GM18507 (cell line): ENCODE measurements around the gene PTCH1.

ENCODE experiments used
- DNase-seq: peaks from one replicate; pipeline ENCODE4 v3.0.0; 2011; ENCODE audit warnings: low read depth; ENCODE audit not compliant: insufficient read length; ENCODE audit errors: extremely low spot score
- FAIRE-seq: peaks from 2 replicates; lab custom pipeline; 2011; peaks lifted over from hg19 to GRCh38; lab: Jason Lieb, UNC

PTCH1 gene

GRCh38 chr9:95516734-95517558 lies at the start of gene PTCH1:
Gene PTCH1, minus strand, starts transcription at chr9:95516971.
- no peak for FAIRE-seq
- no peak for DNase-seq

- FAIRE-seq = no peak
- DNase-seq = no peak
Observed at GRCh38 chr9:95565982-95566381, 49.2 kb upstream of the PTCH1 start.

GRCh38 chr9:95561913-95562312 lies 45.1 kb upstream of the PTCH1 start:
- FAIRE-seq (no peak), DNase-seq (no peak)

GRCh38 chr9:95557142-95557541 lies 40.4 kb upstream of the PTCH1 start:
- FAIRE-seq = no peak

GRCh38 chr9:95556521-95556920 lies 39.8 kb upstream of the PTCH1 start:
- DNase-seq (no peak), FAIRE-seq (no peak)

More at GRCh38 chr9:95557142-95557541, 40.4 kb upstream of the PTCH1 start:
- DNase-seq = no peak

GRCh38 chr9:95552814-95553546 lies 36.2 kb upstream of the PTCH1 start:
- FAIRE-seq = no peak
- no peak for DNase-seq

GRCh38 chr9:95552255-95552654 lies 35.5 kb upstream of the PTCH1 start:
- FAIRE-seq (no peak), DNase-seq (no peak)

GRCh38 chr9:95551406-95551805 lies 34.6 kb upstream of the PTCH1 start:
- DNase-seq (no peak), FAIRE-seq (no peak)

GRCh38 chr9:95545831-95546567 lies 29.2 kb upstream of the PTCH1 start:
- no peak for FAIRE-seq
- DNase-seq = no peak

GRCh38 chr9:95533996-95534680 lies 17.4 kb upstream of the PTCH1 start:
- DNase-seq = no peak
- FAIRE-seq = no peak

- DNase-seq = no peak
- no peak for FAIRE-seq
Observed at GRCh38 chr9:95529910-95530309, 13.1 kb upstream of the PTCH1 start.

- no peak for FAIRE-seq
Observed at GRCh38 chr9:95528908-95529502, 12.2 kb upstream of the PTCH1 start.

GRCh38 chr9:95522871-95523370 lies 6.2 kb upstream of the PTCH1 start:
- DNase-seq (no peak), FAIRE-seq (no peak)

More at GRCh38 chr9:95528908-95529502, 12.2 kb upstream of the PTCH1 start:
- DNase-seq = no peak

GRCh38 chr9:95521699-95522098 lies 4.9 kb upstream of the PTCH1 start:
- FAIRE-seq (no peak), DNase-seq (no peak)

GRCh38 chr9:95517559-95518425 lies 1.0 kb upstream of the PTCH1 start:
- FAIRE-seq (no peak), DNase-seq (no peak)

- DNase-seq (no peak), FAIRE-seq (no peak)
Observed at GRCh38 chr9:95516221-95516733, 494 bp downstream of the PTCH1 start.

GRCh38 chr9:95515272-95516113 lies 1.3 kb downstream of the PTCH1 start:
- DNase-seq (no peak), FAIRE-seq (no peak)
